GM19468 (cell line): ENCODE results near the gene HTRA3.

ENCODE experiments used
- ATAC-seq: cut with Tn5 transposase; IDR thresholded peaks from one replicate; pipeline ENCODE4 v1.9.1; 2021; ENCODE audit warnings: mild to moderate bottlenecking, moderate library complexity, moderate number of reproducible peaks; ENCODE audit not compliant: unreplicated experiment; ENCODE audit errors: extremely low read depth

HTRA3 gene

DNA sequence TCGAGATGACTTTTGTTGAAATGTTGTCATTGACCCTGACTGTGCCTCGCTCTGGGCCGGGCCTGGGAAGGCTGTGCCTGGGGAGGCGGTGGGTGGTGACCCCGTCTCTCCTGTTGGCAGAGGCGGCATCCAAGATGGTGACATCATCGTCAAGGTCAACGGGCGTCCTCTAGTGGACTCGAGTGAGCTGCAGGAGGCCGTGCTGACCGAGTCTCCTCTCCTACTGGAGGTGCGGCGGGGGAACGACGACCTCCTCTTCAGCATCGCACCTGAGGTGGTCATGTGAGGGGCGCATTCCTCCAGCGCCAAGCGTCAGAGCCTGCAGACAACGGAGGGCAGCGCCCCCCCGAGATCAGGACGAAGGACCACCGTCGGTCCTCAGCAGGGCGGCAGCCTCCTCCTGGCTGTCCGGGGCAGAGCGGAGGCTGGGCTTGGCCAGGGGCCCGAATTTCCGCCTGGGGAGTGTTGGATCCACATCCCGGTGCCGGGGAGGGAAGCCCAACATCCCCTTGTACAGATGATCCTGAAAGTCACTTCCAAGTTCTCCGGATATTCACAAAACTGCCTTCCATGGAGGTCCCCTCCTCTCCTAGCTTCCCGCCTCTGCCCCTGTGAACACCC, 36.4 kb downstream of the HTRA3 start:
- ATAC-seq, result no peak

DNA sequence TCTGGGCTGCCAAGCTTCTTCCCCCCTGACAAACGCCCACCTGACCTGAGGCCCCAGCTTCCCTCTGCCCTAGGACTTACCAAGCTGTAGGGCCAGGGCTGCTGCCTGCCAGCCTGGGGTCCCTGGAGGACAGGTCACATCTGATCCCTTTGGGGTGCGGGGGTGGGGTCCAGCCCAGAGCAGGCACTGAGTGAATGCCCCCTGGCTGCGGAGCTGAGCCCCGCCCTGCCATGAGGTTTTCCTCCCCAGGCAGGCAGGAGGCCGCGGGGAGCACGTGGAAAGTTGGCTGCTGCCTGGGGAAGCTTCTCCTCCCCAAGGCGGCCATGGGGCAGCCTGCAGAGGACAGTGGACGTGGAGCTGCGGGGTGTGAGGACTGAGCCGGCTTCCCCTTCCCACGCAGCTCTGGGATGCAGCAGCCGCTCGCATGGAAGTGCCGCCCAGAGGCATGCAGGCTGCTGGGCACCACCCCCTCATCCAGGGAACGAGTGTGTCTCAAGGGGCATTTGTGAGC, 37.0 kb downstream of the HTRA3 start:
- no peak for ATAC-seq

DNA sequence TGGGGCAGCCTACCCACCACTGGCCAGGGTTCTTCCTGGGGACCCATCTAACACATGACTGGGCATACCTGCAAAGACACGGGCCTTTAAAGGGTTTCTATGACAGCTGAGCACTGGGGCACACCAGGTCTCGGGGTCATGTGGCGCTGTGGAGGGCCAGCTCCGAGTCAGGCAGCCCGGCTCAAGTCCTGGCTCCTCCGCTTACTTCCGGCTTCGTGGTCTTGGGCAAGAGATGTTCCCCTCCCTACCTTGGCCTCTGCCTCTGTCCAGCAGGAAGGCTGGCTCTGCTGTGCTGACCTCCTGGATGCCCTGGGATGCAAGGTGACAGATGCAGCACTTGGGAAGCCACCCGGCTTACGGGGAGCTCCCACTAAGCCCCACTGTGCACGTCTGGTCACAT, 37.6 kb downstream of the HTRA3 start:
- no peak for ATAC-seq

DNA sequence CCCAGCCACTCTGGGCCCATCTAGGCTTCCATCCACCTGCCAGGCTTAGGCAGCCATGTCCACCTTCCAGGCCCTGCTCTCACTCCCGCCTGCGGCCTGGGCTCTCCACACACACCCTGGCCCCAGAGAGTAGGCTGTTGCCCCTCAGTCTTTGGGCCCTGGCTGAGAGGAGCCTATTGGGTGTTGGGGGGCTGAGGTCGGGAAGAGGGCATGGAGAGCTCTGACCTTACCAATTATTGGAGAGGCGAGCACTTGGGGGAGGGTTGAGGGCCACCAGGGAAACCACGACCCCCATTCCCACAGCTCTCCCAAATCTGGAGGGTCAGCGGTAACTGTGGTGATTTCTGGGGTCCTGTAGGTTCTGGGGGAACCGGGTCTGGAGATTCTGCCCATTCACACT, 38.2 kb downstream of the HTRA3 start:
- no peak for ATAC-seq

DNA sequence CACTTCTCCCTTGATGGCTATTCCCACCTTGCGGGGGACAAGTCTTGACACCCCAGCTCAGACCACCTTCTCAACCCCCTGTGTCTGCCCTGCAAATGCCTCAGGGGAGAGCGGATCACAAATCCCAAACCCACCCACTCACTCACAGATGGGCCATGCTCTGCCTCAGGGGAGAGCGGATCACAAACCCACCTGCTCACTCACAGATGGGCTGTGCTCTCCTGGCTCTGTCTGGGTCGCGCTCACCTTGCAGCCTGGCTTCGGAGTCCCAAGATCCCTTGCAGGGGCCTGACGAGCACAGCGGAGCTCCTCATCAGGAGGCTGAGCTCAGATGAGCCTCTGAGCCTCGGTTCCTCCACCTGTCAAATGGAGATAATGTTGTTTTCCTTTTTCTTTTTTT, 38.6 kb downstream of the HTRA3 start:
- ATAC-seq, result no peak

DNA sequence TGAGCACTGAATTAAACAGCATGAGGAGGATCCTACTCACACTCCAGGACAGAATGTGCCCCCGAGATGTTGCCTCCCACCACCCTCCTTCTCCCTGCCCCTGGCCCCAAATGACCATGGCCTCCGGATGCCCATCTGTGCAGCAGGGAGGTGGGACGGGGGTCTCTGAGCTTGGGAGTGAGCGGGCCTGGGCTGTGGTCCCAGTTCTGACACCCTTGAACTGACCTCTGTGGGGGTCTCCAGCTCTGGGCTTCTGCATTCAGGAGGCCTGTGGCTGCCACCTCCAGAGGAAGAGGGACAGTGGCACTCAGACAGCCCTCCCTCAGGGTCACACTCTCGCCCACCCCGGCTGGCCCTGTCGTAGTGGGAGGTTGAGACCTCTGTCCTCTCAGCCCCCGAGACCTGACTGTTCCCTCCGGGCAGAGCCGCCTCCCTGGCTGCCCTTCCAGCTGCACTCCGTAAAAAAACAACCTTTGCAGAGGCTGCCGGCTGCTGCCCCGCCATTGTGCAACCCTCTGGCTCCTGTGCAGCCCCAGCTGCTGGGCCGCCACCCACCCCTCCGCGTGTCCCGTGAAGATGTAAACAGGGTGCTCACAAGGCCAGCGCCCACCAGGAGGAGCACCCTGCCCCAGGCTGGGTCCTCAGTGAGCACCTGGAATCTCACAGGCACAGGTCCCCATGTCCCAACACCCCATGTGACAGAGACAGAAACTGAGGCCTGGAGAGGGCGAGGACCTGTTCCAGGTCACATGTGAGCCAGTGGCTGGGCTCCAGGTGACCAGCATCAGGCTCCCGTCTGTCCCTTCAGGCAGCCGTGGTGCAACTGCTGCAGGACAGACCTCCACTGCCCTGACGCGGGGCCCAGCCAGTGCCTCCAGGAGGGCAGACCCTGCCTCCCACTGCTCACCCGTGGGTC, 39.6 kb downstream of the HTRA3 start:
- ATAC-seq, result no peak

DNA sequence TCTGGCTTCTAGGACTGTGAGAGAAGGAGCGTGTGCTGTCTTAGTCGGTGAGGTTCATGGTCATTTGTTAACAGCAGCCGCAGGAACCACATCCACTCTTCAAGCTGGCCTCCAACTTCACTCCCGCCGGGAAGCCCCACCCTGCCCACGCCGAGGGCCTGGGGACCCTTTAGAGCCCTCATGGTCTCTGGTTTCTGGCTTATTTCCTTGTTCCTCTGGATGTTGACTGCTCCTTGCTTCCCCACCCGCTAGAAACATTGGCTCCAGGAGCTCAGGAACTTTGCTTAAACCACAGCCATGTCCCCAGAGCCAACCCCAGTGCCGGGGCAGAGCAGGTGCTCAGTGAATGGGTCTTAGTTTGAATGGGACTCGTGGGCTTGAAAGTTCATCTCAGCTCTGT, 40.8 kb downstream of the HTRA3 start:
- ATAC-seq, result no peak

DNA sequence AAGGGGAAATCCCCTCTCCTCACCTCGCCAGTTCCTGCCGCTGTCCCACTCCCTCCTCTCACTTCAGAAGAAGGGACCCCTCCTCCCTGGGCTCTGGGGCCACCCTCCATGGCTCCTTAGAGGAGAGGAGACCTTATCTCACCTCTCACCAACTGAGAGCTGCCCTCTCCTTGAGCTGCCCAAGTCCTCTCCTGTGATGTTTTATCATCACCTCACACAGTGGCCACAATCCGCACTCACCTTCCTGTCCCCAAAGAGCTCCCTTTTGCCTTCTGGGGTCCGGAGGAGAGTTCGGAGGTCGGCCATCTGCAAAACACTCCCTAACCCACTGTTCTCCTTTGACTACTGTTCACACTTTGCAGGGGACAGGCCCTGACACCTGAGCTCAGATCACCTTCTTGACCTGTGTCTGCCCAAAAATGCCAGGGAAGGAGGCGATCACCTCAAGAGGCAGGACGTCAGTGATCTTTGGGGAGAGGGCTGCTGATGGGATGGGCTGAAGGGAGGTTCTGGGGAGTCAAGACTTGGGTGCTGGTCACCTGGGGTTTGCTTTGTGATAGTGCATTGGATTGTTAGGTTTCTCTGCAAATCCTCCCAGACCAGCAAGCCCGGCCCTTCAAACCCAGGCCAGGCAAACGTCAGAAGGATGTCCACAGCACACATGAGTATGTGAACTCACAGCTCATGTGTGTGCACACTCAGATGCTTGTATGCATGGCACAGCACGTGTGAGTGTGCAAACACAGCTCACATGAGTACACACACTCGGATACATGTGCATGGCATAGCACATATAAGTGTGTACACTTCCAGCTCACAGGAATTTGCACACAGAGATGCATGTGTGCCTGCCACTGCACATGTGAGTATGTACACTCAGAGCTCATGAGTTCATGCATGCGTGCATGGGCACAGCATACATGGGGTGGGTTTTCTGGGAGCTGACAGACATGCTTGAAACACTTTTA, 41.8 kb downstream of the HTRA3 start:
- ATAC-seq, result no peak

DNA sequence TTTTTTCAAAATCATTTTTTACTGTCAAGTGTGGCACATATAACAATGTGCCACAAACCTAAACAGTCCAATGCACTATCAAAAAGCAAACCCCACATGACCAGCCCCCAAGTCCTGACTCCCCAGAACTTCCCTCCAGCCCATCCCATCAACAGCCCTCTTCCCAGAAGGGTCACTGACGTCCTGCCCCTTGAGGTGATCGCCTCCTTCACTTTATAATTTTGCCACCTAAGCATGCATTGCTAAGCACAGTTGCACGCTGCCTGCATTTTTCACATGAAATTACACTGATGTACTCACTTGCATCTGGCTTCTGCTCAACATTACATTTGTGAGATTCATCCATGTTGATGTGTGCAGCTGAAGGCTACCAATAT, 42.5 kb downstream of the HTRA3 start:
- no peak for ATAC-seq

DNA sequence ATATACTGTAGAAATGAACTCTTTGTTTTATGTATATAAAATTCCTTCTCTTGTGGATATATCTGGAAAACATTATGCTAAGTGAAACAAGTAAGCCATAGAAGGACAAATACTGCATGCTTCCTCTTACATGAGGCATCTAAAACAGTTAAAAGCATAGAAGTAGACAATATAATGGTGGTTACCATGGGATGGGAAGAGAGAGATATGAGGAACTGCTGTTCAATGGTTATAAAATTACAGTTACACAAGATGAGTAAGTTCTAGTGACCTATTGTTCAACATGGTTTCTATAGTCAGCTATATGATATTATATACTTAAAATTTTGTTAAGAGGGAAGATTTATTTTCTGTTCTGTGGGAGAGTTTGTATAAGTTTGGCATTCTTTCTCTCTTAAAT, 43.4 kb downstream of the HTRA3 start:
- ATAC-seq, result no peak

DNA sequence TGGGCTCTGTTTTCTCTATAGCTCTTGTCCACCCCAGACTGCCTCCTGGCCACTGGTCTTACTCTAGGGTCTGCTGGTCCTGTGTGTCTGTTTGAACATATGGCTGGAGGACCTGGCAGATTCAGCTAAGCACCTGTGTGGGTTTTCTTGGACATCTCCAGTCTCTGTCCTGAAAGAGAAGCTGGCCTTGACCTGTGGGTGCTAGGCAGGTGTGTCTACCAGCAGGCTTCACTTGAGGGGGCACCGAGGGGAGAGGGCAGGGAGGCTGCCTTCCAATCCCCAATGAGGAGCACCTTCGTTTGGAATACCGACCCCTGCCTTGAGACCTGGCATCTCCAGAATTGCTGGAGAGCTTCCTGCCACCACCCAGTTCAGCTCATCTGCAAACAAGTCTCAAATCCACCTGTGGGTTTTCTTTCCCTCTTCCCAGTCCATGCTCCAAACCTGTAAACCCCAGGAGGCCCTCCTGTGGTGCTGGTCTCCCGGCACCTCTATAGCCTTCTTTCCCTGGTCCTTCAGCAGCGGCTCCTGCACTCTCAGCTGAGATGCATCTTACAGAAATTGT, 45.2 kb downstream of the HTRA3 start:
- no peak for ATAC-seq

DNA sequence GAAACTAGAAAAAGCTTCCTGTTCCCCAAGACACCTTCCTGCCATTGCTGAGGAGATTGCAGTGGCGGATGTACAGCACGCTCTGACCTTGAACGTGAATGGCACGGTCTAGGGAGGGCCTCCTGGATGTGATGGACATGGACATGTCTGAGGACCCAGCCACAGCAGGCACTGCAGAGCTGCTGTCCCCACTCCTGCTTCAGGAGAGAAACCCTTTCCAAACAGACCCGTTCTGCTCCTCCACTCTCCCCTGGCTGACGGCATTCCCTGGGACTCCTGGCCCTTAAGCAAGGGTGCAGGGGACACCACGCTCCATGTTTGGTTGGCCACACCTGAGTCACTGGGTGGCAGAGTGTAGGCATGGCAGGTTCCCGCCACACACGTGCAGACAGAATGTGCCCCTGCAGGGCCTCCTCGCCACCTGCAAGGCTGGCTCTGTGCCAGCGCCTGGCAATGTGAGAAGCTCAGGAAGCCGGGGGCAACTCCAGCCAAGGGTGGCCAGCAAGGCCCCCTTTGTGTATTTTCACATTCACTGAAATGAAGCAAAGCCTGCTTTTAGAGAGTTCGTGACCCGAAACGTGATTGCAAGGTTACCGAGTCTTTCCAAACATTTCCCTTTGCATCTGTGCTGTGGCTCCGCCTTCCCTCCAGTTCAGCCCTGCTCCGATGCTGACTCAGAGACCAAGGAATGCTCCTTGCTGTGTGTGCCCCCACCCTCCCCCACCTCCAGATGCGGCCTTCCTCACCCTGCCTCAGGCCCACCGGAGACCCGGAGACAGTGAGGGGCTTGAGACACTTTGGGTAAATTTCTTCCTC, 46.1 kb downstream of the HTRA3 start:
- ATAC-seq, result no peak

DNA sequence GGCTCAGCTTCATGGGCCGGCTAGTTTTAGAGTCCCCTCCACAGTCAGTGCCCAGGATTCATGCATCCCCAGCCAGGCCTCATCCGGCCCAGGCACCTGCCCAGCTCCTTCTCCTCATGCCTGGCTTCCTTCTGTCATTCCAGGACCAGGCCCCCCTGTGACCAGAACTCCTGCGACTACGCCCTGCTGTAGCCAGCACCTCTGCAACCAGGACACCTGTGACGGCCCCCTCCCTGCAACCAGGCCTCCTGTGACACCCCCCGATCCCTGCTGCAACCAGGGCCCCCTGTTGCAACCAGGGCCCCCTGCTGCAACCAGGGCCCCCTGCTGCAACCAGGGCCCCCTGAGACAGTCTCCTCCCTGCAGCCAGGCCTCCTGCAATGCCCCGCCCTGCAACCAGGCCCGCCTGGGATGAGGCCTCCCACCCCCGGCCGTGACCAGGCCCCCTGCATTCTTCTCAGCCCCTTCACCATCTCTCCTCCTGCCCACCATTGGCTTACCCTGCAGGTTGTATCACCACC, 46.8 kb downstream of the HTRA3 start:
- no peak for ATAC-seq

DNA sequence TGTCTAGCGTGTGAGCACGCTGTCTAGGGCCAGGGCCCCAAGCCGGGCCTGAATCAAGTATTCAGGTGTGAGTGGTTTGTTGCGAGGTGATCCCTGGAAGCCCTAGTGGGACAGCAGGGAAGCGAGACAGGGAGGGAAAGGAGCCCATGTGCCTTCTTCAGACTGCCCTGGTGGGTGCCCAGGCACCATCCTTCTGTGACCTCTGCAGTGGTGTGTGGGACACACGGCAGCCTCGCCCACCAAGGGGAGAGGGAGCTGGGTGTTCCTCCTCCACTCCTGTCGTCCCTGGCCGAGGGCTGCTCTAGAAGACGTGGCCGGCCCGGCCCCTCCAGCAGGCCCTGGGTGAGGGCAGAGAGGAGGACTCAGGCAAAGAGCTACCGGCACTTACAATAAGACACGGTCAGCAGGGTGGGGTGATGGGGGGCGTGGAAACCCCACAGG, 47.4 kb downstream of the HTRA3 start:
- no peak for ATAC-seq

DNA sequence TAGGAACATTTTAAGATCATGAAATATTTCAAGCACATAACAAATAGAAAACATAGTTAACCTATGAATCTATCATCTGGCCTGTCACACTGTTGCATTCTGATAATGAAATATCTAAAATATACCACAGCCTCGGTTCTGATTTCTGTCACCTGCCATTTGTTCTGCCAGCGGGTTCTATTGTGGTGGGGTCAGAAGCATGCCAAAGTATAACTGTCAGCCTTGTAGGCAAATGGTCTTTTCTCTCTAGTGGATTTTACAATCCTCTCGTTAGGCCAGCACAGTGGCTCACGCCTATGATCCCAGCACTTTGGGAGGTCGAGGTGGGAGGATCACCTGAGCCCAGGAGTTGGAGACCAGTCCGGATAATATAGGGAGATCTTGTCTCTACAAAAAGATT, 47.9 kb downstream of the HTRA3 start:
- no peak for ATAC-seq

DNA sequence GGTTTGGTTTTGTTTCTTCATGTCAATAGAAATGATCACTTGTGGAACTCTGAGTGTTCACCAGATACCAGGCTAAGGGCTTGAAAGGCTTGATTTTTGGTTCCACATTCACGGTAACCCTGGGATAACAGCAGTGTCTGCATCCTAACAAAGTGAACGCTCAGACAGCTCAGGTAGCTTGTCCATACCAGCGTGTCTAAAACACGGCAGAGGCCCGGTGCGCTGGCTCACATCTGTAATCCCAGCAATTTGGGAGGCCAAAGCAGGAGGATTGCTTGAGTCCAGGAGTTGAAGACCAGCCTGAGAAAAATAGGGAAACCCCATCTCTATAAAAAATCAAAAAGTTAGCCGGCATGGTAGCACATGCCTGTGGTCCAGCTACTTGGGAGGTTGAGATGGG, 49.0 kb downstream of the HTRA3 start:
- ATAC-seq, result no peak

DNA sequence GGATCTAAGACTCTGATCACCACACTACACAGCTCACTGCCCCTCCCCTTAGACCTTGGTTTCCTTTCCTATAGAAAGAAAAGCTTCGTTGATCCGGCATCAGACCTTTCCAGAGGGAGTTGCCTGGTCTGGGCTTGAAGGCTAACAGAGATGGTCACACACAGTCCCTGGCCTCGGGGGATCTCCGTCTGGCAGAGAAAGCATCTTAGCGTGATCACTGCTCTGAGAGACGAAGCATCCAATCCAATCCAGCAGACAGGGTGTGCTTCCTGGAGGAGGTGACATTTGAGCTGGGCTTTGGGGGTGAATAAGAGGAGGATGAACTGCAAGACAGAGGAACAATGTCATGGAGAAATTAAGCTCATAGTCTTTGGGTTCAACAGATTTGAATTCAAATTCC, 49.5 kb downstream of the HTRA3 start:
- ATAC-seq, result no peak

DNA sequence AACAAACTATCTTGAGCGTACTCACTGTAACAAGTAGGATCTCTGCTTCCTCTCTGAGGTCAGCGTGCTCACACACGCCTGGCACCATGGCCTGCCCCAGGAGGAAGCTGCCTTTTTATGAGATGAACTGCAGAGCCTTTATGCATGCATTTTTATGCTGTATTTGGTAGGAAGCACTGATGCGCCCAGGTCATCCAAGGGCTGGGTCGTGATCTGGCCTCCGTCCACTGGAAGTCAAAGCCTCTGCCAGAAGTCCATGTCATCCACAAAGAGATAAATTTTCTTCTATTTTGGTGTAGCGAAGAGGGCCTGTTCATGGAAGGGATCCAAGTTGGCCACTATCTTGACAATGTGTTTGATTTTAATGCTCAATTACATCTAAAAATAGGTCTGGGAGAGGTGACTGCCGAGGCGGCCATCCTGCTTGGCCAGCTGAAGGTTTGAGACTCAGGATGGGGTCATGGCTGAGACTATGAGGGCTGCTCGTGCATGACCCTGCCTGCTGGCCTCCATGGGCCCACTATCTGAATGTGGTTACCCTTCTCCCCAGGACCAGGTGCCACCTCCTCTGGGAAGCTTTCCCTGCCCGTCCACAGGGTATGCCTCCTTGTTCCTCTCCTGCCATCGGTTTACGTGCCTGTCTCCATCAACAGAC, 50.3 kb downstream of the HTRA3 start:
- ATAC-seq, result no peak

DNA sequence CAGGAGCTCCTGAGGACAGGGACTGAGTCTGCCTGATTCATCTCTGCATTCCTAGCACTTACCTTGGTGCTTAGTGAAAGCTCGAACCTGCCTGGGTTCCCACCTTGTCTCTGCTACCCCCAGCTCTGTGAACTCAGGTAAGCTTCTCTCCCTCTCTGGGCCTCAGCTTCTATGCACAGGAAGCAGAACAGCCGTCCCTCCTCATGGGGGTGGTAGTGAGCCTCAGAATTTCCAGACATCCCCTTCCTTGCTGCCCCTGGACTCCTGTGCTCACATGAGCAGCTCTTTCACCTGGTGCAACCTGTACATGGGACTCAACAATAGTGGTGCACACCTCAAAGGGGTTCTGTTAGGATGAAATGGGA, 50.8 kb downstream of the HTRA3 start:
- no peak for ATAC-seq
